OCI-LY7 (cell line): ENCODE results near the gene NXPH3.

ENCODE experiments used
- EZH2phosphoT487 ChIP-seq: fragments of 200-600 bp; sonication (generic); IDR thresholded peaks from 2 replicates; pipeline ENCODE4 v1.6.1; 2018; ENCODE audit warnings: low read depth, borderline replicate concordance, mild to moderate bottlenecking, mixed run types, antibody characterized with exemption, low read length, moderate library complexity, mixed read lengths
- TF ChIP-seq, protein P1 (sequence below): fragments of 200-600 bp; sonication (generic); conservative IDR thresholded peaks from 2 replicates; pipeline ENCODE4 v1.5.1; 2014; ENCODE audit warnings: mild to moderate bottlenecking, antibody characterized with exemption, low read length, moderate library complexity, mixed read lengths

DNA sequence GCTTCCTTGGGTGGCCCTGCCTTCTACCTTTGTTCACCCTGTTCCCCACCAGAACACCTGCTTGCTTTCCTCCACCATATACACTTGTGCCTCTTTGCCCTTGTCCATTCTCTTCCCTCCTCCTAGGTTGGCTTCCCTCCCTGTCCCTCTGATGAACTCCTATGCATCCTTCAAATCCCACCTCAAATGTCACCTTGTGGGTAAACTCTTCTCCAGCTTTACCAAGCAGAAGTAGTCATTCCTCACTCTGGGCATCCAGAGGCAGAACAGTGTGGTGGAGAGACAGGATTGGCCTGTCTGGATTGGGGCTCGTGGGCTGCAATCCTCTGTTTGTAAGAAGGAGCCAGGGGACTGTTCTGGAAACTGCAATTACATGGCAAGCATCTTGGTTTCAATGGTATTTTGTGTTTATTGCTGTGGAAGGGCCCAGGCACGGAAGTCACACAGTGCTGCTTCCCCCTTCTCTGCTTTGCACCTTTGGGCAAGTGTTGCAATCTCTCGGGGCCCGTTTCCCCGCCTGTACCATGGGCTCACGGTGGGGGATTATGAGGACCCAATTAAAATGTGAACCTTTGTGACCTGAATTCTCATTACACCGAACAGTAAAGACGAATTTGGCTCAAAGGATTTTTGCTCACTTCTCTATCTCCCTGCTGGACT, 21.9 kb upstream of the NXPH3 start:
- TF ChIP-seq, protein P1, sequence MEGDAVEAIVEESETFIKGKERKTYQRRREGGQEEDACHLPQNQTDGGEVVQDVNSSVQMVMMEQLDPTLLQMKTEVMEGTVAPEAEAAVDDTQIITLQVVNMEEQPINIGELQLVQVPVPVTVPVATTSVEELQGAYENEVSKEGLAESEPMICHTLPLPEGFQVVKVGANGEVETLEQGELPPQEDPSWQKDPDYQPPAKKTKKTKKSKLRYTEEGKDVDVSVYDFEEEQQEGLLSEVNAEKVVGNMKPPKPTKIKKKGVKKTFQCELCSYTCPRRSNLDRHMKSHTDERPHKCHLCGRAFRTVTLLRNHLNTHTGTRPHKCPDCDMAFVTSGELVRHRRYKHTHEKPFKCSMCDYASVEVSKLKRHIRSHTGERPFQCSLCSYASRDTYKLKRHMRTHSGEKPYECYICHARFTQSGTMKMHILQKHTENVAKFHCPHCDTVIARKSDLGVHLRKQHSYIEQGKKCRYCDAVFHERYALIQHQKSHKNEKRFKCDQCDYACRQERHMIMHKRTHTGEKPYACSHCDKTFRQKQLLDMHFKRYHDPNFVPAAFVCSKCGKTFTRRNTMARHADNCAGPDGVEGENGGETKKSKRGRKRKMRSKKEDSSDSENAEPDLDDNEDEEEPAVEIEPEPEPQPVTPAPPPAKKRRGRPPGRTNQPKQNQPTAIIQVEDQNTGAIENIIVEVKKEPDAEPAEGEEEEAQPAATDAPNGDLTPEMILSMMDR = no peak
- no peak for TF ChIP-seq EZH2phosphoT487
